Measurements from ENCODE around the gene L3MBTL4.

Gene L3MBTL4

DNA sequence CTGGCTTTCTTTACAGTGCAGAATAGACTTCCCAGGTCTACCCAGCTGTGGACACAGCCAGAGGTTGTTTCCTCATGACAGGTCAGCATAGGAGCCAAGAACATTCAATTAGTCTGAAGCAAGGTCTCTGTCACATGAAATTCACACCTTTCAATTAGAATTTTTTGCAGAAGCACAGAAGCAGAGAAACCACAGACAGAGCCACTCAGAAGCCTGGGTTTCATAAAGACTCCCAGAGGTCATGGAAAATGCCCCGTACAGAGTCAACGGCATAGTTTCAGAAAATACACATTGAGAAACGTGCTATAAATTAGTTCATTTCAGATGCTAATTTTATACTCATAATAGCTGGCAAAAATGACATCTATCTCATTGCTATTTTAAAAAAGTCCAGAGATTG lies 432.4 kb downstream of the L3MBTL4 start:
- TF ChIP-seq ZFP3 (CRISPR knock-in tag; IDR thresholded peaks at IDR 0.05) (no peak), SNAI2 (CRISPR knock-in tag; IDR thresholded peaks at IDR 0.05) (no peak), TOX (CRISPR knock-in tag; IDR thresholded peaks at IDR 0.05; ENCODE audit: borderline replicate concordance) (no peak), PATZ1 (CRISPR knock-in tag; IDR thresholded peaks at IDR 0.05; ENCODE audit: borderline replicate concordance) (no peak), BACH2 (CRISPR knock-in tag; IDR thresholded peaks at IDR 0.05; ENCODE audit: borderline replicate concordance) (no peak), ARNTL (CRISPR knock-in tag; IDR thresholded peaks at IDR 0.05; ENCODE audit: borderline replicate concordance, low read depth) (no peak), ZNF8 (CRISPR knock-in tag; IDR thresholded peaks at IDR 0.05) (no peak), TCF4 (CRISPR knock-in tag; IDR thresholded peaks at IDR 0.05; ENCODE audit: borderline replicate concordance) (no peak), ZC3H10 (CRISPR knock-in tag; IDR thresholded peaks at IDR 0.05) (no peak)
- TF ChIP-seq, protein P1, sequence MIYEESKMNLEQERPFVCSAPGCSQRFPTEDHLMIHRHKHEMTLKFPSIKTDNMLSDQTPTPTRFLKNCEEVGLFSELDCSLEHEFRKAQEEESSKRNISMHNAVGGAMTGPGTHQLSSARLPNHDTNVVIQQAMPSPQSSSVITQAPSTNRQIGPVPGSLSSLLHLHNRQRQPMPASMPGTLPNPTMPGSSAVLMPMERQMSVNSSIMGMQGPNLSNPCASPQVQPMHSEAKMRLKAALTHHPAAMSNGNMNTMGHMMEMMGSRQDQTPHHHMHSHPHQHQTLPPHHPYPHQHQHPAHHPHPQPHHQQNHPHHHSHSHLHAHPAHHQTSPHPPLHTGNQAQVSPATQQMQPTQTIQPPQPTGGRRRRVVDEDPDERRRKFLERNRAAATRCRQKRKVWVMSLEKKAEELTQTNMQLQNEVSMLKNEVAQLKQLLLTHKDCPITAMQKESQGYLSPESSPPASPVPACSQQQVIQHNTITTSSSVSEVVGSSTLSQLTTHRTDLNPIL (CRISPR knock-in tag; IDR thresholded peaks at IDR 0.05; ENCODE audit: low read depth), result no peak
- ATAC-seq, result no peak

DNA sequence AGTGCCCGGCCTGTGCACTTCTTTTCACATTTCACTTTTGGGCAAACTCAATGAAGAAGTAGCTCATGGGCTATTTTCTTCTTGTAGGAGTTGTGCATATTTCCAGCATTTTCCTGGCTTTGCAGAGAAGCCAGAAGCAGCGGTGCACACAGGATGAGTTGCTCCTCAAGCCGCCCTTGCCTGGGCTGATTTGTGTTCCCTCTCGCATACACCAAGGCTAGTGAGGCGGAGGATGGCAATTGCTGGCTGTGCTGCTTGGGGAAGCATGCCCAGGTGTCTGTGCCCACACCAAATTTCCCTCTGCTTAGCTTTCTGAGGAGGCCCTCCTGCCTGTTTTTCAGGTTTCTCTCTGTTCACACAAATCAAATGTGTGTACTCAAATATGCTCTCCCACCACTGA lies 434.0 kb downstream of the L3MBTL4 start:
- ATAC-seq, result no peak
- TF ChIP-seq TOX (CRISPR knock-in tag; IDR thresholded peaks at IDR 0.05; ENCODE audit: borderline replicate concordance), result no peak
- TF ChIP-seq, protein P2, sequence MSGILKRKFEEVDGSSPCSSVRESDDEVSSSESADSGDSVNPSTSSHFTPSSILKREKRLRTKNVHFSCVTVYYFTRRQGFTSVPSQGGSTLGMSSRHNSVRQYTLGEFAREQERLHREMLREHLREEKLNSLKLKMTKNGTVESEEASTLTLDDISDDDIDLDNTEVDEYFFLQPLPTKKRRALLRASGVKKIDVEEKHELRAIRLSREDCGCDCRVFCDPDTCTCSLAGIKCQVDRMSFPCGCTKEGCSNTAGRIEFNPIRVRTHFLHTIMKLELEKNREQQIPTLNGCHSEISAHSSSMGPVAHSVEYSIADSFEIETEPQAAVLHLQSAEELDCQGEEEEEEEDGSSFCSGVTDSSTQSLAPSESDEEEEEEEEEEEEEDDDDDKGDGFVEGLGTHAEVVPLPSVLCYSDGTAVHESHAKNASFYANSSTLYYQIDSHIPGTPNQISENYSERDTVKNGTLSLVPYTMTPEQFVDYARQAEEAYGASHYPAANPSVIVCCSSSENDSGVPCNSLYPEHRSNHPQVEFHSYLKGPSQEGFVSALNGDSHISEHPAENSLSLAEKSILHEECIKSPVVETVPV (CRISPR knock-in tag; IDR thresholded peaks at IDR 0.05), result no peak
- TF ChIP-seq, protein P1 (CRISPR knock-in tag; IDR thresholded peaks at IDR 0.05; ENCODE audit: low read depth), result no peak
- no peak for TF ChIP-seq ESRRG (CRISPR knock-in tag; IDR thresholded peaks at IDR 0.05)
- no peak for TF ChIP-seq ZFP3 (CRISPR knock-in tag; IDR thresholded peaks at IDR 0.05)
- TF ChIP-seq PATZ1 (CRISPR knock-in tag; IDR thresholded peaks at IDR 0.05; ENCODE audit: borderline replicate concordance), result no peak
- no peak for TF ChIP-seq ZNF8 (CRISPR knock-in tag; IDR thresholded peaks at IDR 0.05)

DNA sequence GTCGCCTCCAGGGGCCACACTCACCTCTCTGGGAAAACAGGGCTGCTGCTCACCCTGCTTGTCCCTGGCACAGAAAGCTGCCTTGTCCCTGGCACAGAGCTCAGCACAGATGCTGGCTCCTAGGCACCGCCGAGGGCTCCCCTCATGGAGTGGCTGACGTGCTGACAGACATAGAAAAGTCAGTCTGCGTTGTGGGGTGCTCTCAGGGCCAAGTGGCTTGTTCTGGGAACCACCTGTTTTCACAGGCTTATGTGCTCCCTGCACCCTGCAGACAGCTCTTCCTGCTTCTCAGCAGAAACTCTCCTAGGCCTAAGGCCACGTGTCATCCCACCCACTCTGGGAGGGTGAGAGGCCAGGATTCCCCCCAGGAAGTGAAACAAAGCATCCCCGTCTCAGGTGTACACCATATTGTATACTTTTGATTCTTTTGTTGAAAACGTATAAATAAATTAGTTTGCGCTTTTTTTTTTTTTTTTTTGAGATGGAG lies 434.7 kb downstream of the L3MBTL4 start:
- ATAC-seq, result no peak
- TF ChIP-seq ZNF565 (CRISPR knock-in tag; conservative IDR thresholded peaks at IDR 0.05; ENCODE audit: low read depth) (no peak), POU6F1 (CRISPR knock-in tag; IDR thresholded peaks at IDR 0.05; ENCODE audit: borderline replicate concordance, low read depth) (no peak), TCF4 (CRISPR knock-in tag; IDR thresholded peaks at IDR 0.05; ENCODE audit: borderline replicate concordance) (no peak), PPARA (CRISPR knock-in tag; IDR thresholded peaks at IDR 0.05; ENCODE audit: borderline replicate concordance) (no peak), TSHZ2 (CRISPR knock-in tag; IDR thresholded peaks at IDR 0.05) (no peak)
